Pons (tissue), 1 donor: ENCODE measurements around the gene URM1.

Experiments used
- DNase-seq: peaks from one replicate; pipeline ENCODE4 v3.0.0-alpha.2; 2016; ENCODE audit warnings: low spot score

The URM1 gene

GRCh38 chr9:128429513-128430086 lies 58.4 kb downstream of the URM1 start:
- no peak for DNase-seq

DNA sequence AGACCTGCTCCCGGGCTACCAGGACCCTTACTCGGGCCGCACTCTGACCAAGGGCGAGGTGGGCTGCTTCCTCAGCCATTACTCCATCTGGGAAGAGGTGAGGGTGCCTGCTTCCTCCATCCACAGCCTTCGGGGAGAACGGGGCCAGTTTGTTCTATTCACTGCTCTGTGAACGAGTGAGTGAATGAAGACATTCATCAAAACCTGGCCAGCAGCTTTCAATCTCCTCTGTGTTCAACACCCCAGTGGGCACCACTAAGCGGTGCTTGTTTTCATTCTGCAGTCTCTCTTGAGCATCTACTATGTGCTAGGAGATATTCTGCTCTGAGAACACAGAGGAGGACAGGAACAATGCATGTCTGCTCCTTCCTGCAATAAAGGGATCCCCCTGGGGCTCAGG lies 60.0 kb downstream of the URM1 start:
- peak; percentile 75 for DNase-seq

DNA sequence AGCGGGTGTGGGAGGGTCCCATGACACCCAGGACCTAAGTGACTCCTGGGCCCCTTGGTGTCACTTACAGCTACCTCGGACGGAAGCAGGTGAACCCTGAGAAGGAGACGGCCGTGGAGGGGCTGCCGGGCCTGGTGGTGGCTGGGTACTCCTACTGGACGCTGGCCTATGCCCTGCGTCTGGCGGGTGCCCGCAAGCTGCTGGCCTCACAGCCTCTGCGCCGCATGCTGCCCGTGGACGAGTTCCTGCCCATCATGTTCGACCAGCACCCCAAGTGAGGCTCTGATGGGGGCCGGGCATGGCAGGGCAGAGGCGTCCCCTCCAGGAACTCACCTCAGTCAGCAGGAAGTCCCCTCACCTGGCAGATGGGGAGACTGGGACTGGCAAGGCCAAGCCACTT lies 63.2 kb downstream of the URM1 start:
- DNase-seq = no peak

DNA sequence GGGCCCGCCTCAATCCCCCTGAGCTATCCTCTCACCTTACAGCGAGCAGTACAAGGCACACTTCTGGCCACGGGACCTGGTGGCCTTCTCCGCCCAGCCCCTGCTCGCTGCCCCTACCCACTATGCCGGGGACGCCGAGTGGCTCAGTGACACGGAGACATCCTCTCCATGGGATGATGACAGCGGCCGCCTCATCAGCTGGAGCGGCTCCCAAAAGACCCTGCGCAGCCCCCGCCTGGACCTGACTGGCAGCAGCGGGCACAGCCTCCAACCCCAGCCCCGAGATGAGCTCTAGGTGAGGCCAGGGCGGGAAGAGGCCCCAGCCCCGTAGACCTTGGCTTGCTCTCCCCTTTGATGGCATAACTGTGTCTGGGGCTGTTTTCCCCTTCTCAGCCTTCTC lies 64.4 kb downstream of the URM1 start:
- no peak for DNase-seq

DNA sequence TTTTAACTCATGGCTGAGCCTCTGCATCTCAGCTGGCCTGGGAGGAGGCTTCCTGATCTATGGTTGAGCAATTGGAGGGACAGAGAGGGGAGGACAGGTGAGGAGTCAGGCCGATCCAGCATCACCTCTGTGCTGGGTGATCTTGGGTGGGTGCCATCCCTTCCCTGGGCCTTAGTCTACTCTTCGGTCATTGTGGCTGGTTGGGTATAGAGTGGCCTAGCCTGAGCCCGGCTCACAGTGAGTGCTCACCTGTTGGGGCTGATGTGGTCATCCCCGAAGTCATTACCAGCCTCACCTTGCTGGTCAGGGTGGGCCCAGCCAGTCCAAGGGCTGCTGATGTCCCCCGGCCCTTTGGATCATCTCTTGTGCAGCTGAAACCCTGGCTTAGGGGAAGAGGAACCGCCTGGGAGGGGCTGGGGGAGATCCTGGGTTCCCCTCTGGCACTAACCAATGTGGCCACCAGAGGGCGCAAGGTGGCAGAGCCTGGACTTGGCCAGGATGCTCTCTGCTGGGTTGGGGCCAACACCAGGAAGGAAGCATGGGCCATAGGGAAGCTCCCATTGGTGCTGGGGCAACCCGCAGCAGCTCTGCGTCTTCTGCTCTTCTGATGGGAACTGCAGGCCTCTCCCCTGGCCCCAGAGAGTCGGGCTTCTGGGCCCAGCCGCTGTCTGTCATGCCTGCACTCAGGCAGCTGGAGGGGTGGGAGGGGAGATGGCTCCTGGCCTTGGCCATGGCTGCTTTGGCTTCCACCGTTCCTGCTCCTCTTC lies 67.4 kb downstream of the URM1 start:
- peak; percentile 71 for DNase-seq

DNA sequence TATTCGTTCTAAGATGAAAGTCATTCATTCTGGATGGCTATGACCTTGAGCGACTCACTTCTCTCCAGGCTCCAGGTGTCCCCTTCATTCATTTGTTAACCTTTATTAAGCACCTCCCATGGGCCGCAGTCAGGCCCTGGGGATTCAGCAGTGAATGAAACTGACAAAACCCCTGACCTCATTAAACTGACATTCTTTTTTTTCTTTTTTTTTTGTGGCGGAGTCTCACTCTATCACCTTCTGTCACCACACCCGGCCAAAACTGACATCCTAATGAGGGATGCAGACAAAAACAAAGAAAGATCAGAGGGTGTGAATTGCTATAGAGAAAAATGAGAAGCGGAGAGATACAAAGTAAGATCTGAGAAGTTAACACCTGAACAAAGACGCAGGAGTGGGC lies 68.1 kb downstream of the URM1 start:
- DNase-seq = no peak
